Neuronal stem cell (in vitro differentiated cells): ENCODE data around the gene NUDT8.
A peak's percentile ranks its signal among the peaks of the same experiment; 100 is the strongest.

Experiments
- DNase-seq: peaks from one replicate; pipeline ENCODE4 v3.0.0-alpha.2; 2013; ENCODE audit warnings: low spot score
- H2AFZ ChIP-seq: one replicate; pipeline ENCODE4 v1.6.1; 2013; ENCODE audit warnings: mild to moderate bottlenecking, low read length, inconsistent platforms
- H2AK5ac ChIP-seq: 2 replicates; pipeline ENCODE4 v1.6.1; 2013; ENCODE audit warnings: low read depth, mild to moderate bottlenecking, inconsistent platforms, low read length, moderate library complexity, mixed read lengths
- H2BK120ac ChIP-seq: 2 replicates; pipeline ENCODE4 v1.6.1; 2013; ENCODE audit warnings: low read depth, mild to moderate bottlenecking, inconsistent platforms, low read length, moderate library complexity, mixed read lengths
- H2BK12ac ChIP-seq: one replicate; pipeline ENCODE4 v1.6.1; 2013; ENCODE audit warnings: low read length, inconsistent platforms
- H2BK15ac ChIP-seq: 2 replicates; pipeline ENCODE4 v1.6.1; 2013; ENCODE audit warnings: mild to moderate bottlenecking, low read length, inconsistent platforms, mixed read lengths
- H2BK5ac ChIP-seq: one replicate; pipeline ENCODE4 v1.6.1; 2013; ENCODE audit warnings: inconsistent platforms, mild to moderate bottlenecking, low read length, moderate library complexity
- H3K14ac ChIP-seq: one replicate; pipeline ENCODE4 v1.6.1; 2013; ENCODE audit warnings: low read length, inconsistent platforms
- H3K18ac ChIP-seq: 2 replicates; pipeline ENCODE4 v1.6.1; 2013; ENCODE audit warnings: low read length, inconsistent platforms
- H3K23ac ChIP-seq: 2 replicates; pipeline ENCODE4 v1.6.1; 2013; ENCODE audit warnings: low read depth, mild to moderate bottlenecking, mixed read lengths, low read length, inconsistent platforms; ENCODE audit not compliant: poor library complexity
- H3K27ac ChIP-seq: replicated peaks from 3 replicates; pipeline ENCODE4 v1.5.1; 2013; ENCODE audit warnings: low read length, inconsistent platforms
- H3K27me3 ChIP-seq, 3 experiments: 2 replicates each; pipeline ENCODE4 v1.6.1; 2013; ENCODE audit warnings: low read length in 3 of 3, mild to moderate bottlenecking in 2 of 3, inconsistent platforms in 1 of 3, low read depth in 1 of 3, mixed read lengths in 1 of 3, moderate library complexity in 1 of 3; ENCODE audit not compliant: control insufficient read depth in 3 of 3, insufficient read depth in 3 of 3
- H3K36me3 ChIP-seq, 2 donors: replicated peaks in 1 of 2; 2 replicates each; pipeline ENCODE4 v1.6.1; 2013; ENCODE audit warnings: low read length in 2 of 2; ENCODE audit not compliant: control insufficient read depth in 2 of 2, insufficient read depth in 2 of 2
- H3K4ac ChIP-seq: 2 replicates; pipeline ENCODE4 v1.6.1; 2013; ENCODE audit warnings: inconsistent platforms, mild to moderate bottlenecking, low read length, moderate library complexity
- H3K4me1 ChIP-seq, 2 donors: 1 replicate in 1 of 2; 2 replicates in 1 of 2; pipeline ENCODE4 v1.6.1; 2013; ENCODE audit warnings: low read length in 2 of 2, low read depth in 1 of 2; ENCODE audit not compliant: control insufficient read depth in 2 of 2, insufficient read depth in 1 of 2
- H3K4me2 ChIP-seq: one replicate; pipeline ENCODE4 v1.6.1; 2013; ENCODE audit warnings: mild to moderate bottlenecking, low read length, inconsistent platforms; ENCODE audit not compliant: insufficient read depth, poor library complexity, severe bottlenecking
- H3K4me3 ChIP-seq, 2 donors: 2 replicates each; pipeline ENCODE4 v1.5.1; 2013; ENCODE audit warnings: low read length in 2 of 2, mild to moderate bottlenecking in 2 of 2, inconsistent platforms in 1 of 2, moderate library complexity in 1 of 2
- H3K79me1 ChIP-seq: one replicate; pipeline ENCODE4 v1.6.1; 2013; ENCODE audit warnings: low read depth, mild to moderate bottlenecking, inconsistent platforms, low read length, moderate library complexity
- H3K9ac ChIP-seq: one replicate; pipeline ENCODE4 v1.6.1; 2013; ENCODE audit warnings: mild to moderate bottlenecking, low read depth, low read length, inconsistent platforms; ENCODE audit not compliant: poor library complexity
- H3K9me3 ChIP-seq, 2 donors: replicated peaks in 1 of 2; 2 replicates each; pipeline versions ENCODE3 to v1.6.1; 2013; ENCODE audit warnings: low read length in 2 of 2, mild to moderate bottlenecking in 2 of 2, inconsistent platforms in 1 of 2, low read depth in 1 of 2, mixed read lengths in 1 of 2, moderate library complexity in 1 of 2; ENCODE audit not compliant: control insufficient read depth in 2 of 2, insufficient read depth in 1 of 2
- H4K8ac ChIP-seq: one replicate; pipeline ENCODE4 v1.6.1; 2013; ENCODE audit warnings: low read depth, mild to moderate bottlenecking, inconsistent platforms, low read length, moderate library complexity
- H4K91ac ChIP-seq: one replicate; pipeline ENCODE4 v1.6.1; 2013; ENCODE audit warnings: low read length, low read depth, mild to moderate bottlenecking, inconsistent platforms; ENCODE audit not compliant: poor library complexity
- WGBS, 2 donors: extraction: QIAGEN DNeasy Blood & Tissue Kit; methylation state at CpG; one replicate each; pipeline ENCODE4 v1.1.7; 2013; ENCODE audit warnings: missing lambda C conversion rate in 2 of 2, mixed read lengths in 1 of 2; ENCODE audit not compliant: insufficient read length in 2 of 2, insufficient replicate concordance in 1 of 2; ENCODE audit errors: extremely low coverage in 2 of 2; 5-methylcytosine and 5-hydroxymethylcytosine counted together

NUDT8 gene

GRCh38 chr11:67613313-67613959 is 16.3 kb downstream of the NUDT8 start:
- H3K79me1 ChIP-seq, result peaks cover 2% of the 10 kb centered on the region
- no peak overlapping the region for H3K4me2 ChIP-seq
- H2BK120ac ChIP-seq, result no peak overlapping the region
- peak overlapping the region; percentile 42 for H2BK5ac ChIP-seq
- no peak overlapping the region for H2AFZ ChIP-seq
- H3K4me1 ChIP-seq, result peaks cover 9 to 25% of the 10 kb centered on the region in 2 donors
- no peak overlapping the region for H3K4me3 ChIP-seq
- no peak overlapping the region for H3K4ac ChIP-seq
- no CpG with 5 or more reads among the region's 17 CpGs for WGBS, 2 donors
- H4K91ac ChIP-seq, result no peak overlapping the region
- no peak for DNase-seq
- peaks cover 14 to 44% of the 10 kb centered on the region in 2 donors for H3K36me3 ChIP-seq
- peak overlapping the region; percentile 11 for H3K18ac ChIP-seq
- no peak overlapping the region for H3K14ac ChIP-seq
- peaks cover 0 to 9% (median 0%) of the 10 kb centered on the region in 3 experiments for H3K27me3 ChIP-seq
- no peak overlapping the region for H3K27ac ChIP-seq
- peaks cover 0 to 4% of the 10 kb centered on the region in 2 donors for H3K9me3 ChIP-seq
- H3K23ac ChIP-seq, result no peak overlapping the region
- H2AK5ac ChIP-seq, result no peak overlapping the region
- peak overlapping the region; percentile 98 for H4K8ac ChIP-seq
- H2BK12ac ChIP-seq, result no peak overlapping the region
- no peak overlapping the region for H2BK15ac ChIP-seq
- no peak overlapping the region for H3K9ac ChIP-seq

GRCh38 chr11:67612751-67613150 is 17.0 kb downstream of the NUDT8 start:
- Histone ChIP-seq H3K14ac (no peak overlapping the region), H2BK12ac (no peak overlapping the region), H3K18ac (no peak overlapping the region), H3K36me3 (peaks cover 16 to 48% of the 10 kb centered on the region in 2 donors), H4K91ac (no peak overlapping the region), H2BK120ac (no peak overlapping the region), H2AFZ (no peak overlapping the region), H3K4me1 (peaks cover 9 to 25% of the 10 kb centered on the region in 2 donors), H3K4ac (no peak overlapping the region), H3K4me2 (no peak overlapping the region), H2BK15ac (no peak overlapping the region), H3K27me3 (peaks cover 0 to 9% (median 0%) of the 10 kb centered on the region in 3 experiments), H3K23ac (no peak overlapping the region), H3K4me3 (no peak overlapping the region), H3K27ac (no peak overlapping the region), H2AK5ac (no peak overlapping the region), H4K8ac (no peak overlapping the region), H3K9ac (no peak overlapping the region), H3K9me3 (peaks cover 0 to 4% of the 10 kb centered on the region in 2 donors), H2BK5ac (no peak overlapping the region), H3K79me1 (peaks cover 2% of the 10 kb centered on the region)
- no peak for DNase-seq
- WGBS, 2 donors, result no CpG with 5 or more reads among the region's 13 CpGs

- Histone ChIP-seq H3K9me3 (peaks cover 0 to 4% of the 10 kb centered on the region in 2 donors), H3K79me1 (peaks cover 5% of the 10 kb centered on the region), H2BK12ac (no peak overlapping the region), H3K27me3 (peaks cover 0 to 9% (median 0%) of the 10 kb centered on the region in 3 experiments), H3K4me2 (no peak overlapping the region), H3K27ac (no peak overlapping the region), H3K36me3 (peaks cover 16 to 48% of the 10 kb centered on the region in 2 donors), H3K9ac (no peak overlapping the region), H2BK5ac (peak overlapping the region; percentile 44), H3K4me1 (peaks cover 8 to 25% of the 10 kb centered on the region in 2 donors), H3K18ac (no peak overlapping the region), H2BK120ac (no peak overlapping the region), H2BK15ac (no peak overlapping the region), H2AK5ac (no peak overlapping the region), H3K4ac (no peak overlapping the region), H2AFZ (no peak overlapping the region), H4K8ac (peak overlapping the region; percentile 29), H4K91ac (no peak overlapping the region), H3K23ac (no peak overlapping the region), H3K4me3 (no peak overlapping the region), H3K14ac (no peak overlapping the region)
- no peak for DNase-seq
- no CpG with 5 or more reads among the region's 37 CpGs for WGBS, 2 donors
Measured at GRCh38 chr11:67611704-67612587, 17.8 kb downstream of the NUDT8 start.

GRCh38 chr11:67611165-67611564 is 18.6 kb downstream of the NUDT8 start:
- Histone ChIP-seq H3K36me3 (peaks cover 16 to 48% of the 10 kb centered on the region in 2 donors), H3K9me3 (peaks cover 0 to 2% of the 10 kb centered on the region in 2 donors), H2BK15ac (no peak overlapping the region), H2BK5ac (peak overlapping the region; percentile 44), H3K18ac (no peak overlapping the region), H2AK5ac (no peak overlapping the region), H3K27me3 (peaks cover 0 to 5% (median 0%) of the 10 kb centered on the region in 3 experiments), H3K79me1 (peaks cover 5% of the 10 kb centered on the region), H3K4me2 (no peak overlapping the region), H4K91ac (no peak overlapping the region), H4K8ac (no peak overlapping the region), H3K4ac (no peak overlapping the region), H3K4me1 (peaks cover 6 to 20% of the 10 kb centered on the region in 2 donors), H2AFZ (no peak overlapping the region), H3K9ac (peak overlapping the region; percentile 12), H3K14ac (no peak overlapping the region), H3K4me3 (no peak overlapping the region), H2BK12ac (no peak overlapping the region), H3K27ac (no peak overlapping the region), H3K23ac (no peak overlapping the region), H2BK120ac (no peak overlapping the region)
- WGBS, 2 donors, result no CpG with 5 or more reads among the region's 14 CpGs
- no peak for DNase-seq
